Osteocyte (in vitro differentiated cells): ENCODE results near the gene EPB41L3. TPM values are rescaled to one million over a fixed set of nuclear protein-coding genes. Genes with fewer than 3 reads are reported as not detected.

Experiments
- DNase-seq: peaks from one replicate; pipeline ENCODE4 v3.0.0; 2021; ENCODE audit warnings: mixed read lengths; ENCODE audit not compliant: unreplicated experiment; ENCODE audit errors: extremely low spot score
- H3K27ac Mint-ChIP-seq: one replicate; pipeline ENCODE4 v1.8.0; 2021; ENCODE audit warnings: mild to moderate bottlenecking, mixed read lengths; ENCODE audit not compliant: unreplicated experiment
- H3K27me3 Mint-ChIP-seq: one replicate; pipeline ENCODE4 v1.8.0; 2021; ENCODE audit warnings: mixed read lengths; ENCODE audit not compliant: unreplicated experiment
- H3K36me3 Mint-ChIP-seq: one replicate; pipeline ENCODE4 v1.8.0; 2021; ENCODE audit warnings: mixed read lengths; ENCODE audit not compliant: unreplicated experiment
- H3K4me1 Mint-ChIP-seq: one replicate; pipeline ENCODE4 v1.8.0; 2021; ENCODE audit warnings: mixed read lengths; ENCODE audit not compliant: unreplicated experiment
- H3K4me3 Mint-ChIP-seq: one replicate; pipeline ENCODE4 v1.8.0; 2021; ENCODE audit warnings: mild to moderate bottlenecking, moderate library complexity, mixed read lengths; ENCODE audit not compliant: unreplicated experiment
- H3K9me3 Mint-ChIP-seq: one replicate; pipeline ENCODE4 v1.8.0; 2021; ENCODE audit warnings: mixed read lengths; ENCODE audit not compliant: unreplicated experiment
- total RNA-seq: library from RNA; stranded (reverse); gene quantifications from 2 replicates; pipeline ENCODE4 v1.2.1, GENCODE V29; 2021
- TF ChIP-seq, protein P1 (sequence below): fragments of 200-600 bp; sonication (generic); IDR thresholded peaks from 2 replicates; pipeline ENCODE4 v1.5.0; 2021; ENCODE audit warnings: antibody characterized with exemption, mild to moderate bottlenecking, moderate library complexity

The EPB41L3 gene
- total RNA-seq, 1 donor from 2014 or later = 15.6 TPM

DNA sequence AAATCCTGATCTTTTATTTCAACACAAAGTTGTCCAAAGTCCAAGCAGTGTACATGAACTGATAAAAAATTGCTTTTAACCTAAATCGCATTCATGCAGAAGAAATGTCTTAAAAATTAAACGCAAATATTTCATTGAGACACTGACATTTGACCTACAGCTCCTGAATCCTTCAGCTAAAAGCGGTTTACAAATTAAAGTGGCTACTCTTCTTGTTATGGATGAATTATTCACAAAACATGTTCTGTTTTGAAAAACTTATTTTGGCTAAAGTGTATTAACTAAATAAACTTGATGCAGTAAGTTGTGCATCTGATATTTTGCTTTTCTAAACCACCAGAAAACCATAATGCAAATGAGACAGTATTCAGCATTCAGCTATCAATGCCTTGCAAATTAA lies 2.2 kb downstream of the EPB41L3 start:
- TF ChIP-seq, protein P1, sequence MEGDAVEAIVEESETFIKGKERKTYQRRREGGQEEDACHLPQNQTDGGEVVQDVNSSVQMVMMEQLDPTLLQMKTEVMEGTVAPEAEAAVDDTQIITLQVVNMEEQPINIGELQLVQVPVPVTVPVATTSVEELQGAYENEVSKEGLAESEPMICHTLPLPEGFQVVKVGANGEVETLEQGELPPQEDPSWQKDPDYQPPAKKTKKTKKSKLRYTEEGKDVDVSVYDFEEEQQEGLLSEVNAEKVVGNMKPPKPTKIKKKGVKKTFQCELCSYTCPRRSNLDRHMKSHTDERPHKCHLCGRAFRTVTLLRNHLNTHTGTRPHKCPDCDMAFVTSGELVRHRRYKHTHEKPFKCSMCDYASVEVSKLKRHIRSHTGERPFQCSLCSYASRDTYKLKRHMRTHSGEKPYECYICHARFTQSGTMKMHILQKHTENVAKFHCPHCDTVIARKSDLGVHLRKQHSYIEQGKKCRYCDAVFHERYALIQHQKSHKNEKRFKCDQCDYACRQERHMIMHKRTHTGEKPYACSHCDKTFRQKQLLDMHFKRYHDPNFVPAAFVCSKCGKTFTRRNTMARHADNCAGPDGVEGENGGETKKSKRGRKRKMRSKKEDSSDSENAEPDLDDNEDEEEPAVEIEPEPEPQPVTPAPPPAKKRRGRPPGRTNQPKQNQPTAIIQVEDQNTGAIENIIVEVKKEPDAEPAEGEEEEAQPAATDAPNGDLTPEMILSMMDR = no peak
- DNase-seq = no peak
- H3K9me3 Mint-ChIP-seq = no peaks in the 10 kb centered on the region
- H3K27ac Mint-ChIP-seq = no peak overlapping the region
- no peak overlapping the region for H3K4me3 Mint-ChIP-seq
- H3K4me1 Mint-ChIP-seq = peaks cover 14% of the 10 kb centered on the region
- H3K27me3 Mint-ChIP-seq = peaks cover 3% of the 10 kb centered on the region
- H3K36me3 Mint-ChIP-seq = no peaks in the 10 kb centered on the region

DNA sequence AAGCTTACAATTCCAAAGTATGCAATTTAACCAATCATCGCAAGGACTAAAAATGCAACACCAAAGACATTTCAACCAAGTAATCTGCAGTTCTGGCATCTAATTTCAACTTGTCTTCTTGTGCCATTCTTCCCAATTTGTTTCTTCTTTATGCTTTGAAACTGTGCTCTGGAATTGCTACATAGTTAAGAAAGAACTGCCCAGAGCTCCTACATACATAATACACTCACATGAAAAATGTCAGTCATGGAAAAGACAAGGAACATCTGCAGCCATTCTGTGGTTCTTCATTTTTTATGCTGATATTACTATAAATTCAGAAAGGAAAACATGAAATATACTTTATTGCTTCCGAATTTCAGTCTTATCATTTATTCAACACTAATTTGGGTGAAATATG lies 4.4 kb downstream of the EPB41L3 start:
- H3K9me3 Mint-ChIP-seq = no peaks in the 10 kb centered on the region
- no peak overlapping the region for H3K27ac Mint-ChIP-seq
- H3K4me3 Mint-ChIP-seq = no peak overlapping the region
- H3K36me3 Mint-ChIP-seq = no peaks in the 10 kb centered on the region
- TF ChIP-seq, protein P1 = no peak
- H3K27me3 Mint-ChIP-seq = peaks cover 3% of the 10 kb centered on the region
- no peak for DNase-seq
- peaks cover 13% of the 10 kb centered on the region for H3K4me1 Mint-ChIP-seq

DNA sequence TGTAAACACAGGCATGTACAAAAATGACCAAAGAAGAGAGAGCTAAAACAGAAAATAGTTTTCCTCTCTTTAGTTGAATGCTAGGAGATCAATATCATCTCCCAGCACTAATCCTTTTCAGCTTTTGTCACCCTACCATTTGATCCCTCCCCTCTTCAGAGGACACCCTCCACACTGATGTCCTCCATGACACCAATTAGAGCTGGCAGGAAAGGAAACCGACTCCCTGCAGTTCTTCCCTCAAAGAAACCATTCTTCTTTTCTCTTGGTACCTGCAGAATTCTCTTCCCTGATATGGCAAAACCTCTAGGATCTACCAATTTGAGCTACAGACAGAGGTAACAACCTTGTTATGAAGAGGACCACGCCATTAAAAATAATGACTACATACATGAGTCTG lies 5.3 kb downstream of the EPB41L3 start:
- TF ChIP-seq, protein P1 = no peak
- no peaks in the 10 kb centered on the region for H3K36me3 Mint-ChIP-seq
- no peak overlapping the region for H3K4me3 Mint-ChIP-seq
- peaks cover 10% of the 10 kb centered on the region for H3K4me1 Mint-ChIP-seq
- H3K27ac Mint-ChIP-seq = no peak overlapping the region
- no peaks in the 10 kb centered on the region for H3K9me3 Mint-ChIP-seq
- no peak for DNase-seq
- H3K27me3 Mint-ChIP-seq = peaks cover 3% of the 10 kb centered on the region

DNA sequence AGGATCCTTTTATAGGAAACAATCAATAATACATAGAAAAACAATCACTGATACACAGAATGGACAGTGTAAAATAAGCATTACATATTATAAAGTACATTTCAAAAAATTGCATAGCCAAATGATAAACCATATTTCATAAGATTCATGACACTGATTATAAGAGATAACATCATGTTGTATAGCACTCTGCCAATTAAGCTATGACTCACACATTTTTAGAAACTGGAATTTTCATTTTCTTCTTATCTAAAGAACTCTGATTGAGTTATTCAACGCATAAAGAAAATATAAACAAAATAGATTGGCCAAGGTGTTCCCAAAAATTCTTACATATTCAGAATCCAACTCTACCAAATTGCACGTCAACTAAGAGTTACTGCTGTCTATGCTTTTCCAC lies 5.9 kb downstream of the EPB41L3 start:
- H3K27me3 Mint-ChIP-seq = peaks cover 3% of the 10 kb centered on the region
- TF ChIP-seq, protein P1 = no peak
- H3K4me1 Mint-ChIP-seq = peaks cover 10% of the 10 kb centered on the region
- H3K9me3 Mint-ChIP-seq = no peaks in the 10 kb centered on the region
- H3K36me3 Mint-ChIP-seq = no peaks in the 10 kb centered on the region
- no peak overlapping the region for H3K4me3 Mint-ChIP-seq
- DNase-seq = no peak
- no peak overlapping the region for H3K27ac Mint-ChIP-seq

DNA sequence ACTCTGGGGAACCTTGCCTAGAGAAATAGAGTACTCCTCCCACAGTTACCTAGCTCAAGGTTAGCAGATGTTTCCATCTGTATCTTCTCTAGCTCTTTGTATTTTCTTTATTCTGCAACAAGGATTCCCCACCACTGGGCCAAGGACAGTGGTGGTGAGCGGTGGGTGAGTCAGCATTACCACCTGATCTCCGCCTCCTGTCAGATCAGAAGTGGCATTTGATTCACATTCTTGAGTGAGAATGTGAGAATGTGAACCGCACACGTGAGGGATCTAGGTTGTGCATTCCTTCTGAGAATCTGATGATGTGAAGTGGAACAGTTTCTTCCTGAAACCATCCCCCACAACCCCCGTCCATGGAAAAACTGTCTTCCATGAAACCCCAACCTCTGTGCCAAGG lies 9.0 kb downstream of the EPB41L3 start:
- Mint-ChIP-seq H3K27me3 (no peaks in the 10 kb centered on the region), H3K4me1 (no peaks in the 10 kb centered on the region), H3K27ac (no peak overlapping the region), H3K4me3 (no peak overlapping the region), H3K36me3 (peaks cover 2% of the 10 kb centered on the region), H3K9me3 (no peaks in the 10 kb centered on the region)
- TF ChIP-seq, protein P1 = no peak
- no peak for DNase-seq
